GM21447 (cell line): ENCODE data around the gene MED13L.

Source experiments
- ATAC-seq: cut with Tn5 transposase; IDR thresholded peaks from one replicate; pipeline ENCODE4 v1.9.1; 2021; ENCODE audit not compliant: unreplicated experiment

Gene MED13L

DNA sequence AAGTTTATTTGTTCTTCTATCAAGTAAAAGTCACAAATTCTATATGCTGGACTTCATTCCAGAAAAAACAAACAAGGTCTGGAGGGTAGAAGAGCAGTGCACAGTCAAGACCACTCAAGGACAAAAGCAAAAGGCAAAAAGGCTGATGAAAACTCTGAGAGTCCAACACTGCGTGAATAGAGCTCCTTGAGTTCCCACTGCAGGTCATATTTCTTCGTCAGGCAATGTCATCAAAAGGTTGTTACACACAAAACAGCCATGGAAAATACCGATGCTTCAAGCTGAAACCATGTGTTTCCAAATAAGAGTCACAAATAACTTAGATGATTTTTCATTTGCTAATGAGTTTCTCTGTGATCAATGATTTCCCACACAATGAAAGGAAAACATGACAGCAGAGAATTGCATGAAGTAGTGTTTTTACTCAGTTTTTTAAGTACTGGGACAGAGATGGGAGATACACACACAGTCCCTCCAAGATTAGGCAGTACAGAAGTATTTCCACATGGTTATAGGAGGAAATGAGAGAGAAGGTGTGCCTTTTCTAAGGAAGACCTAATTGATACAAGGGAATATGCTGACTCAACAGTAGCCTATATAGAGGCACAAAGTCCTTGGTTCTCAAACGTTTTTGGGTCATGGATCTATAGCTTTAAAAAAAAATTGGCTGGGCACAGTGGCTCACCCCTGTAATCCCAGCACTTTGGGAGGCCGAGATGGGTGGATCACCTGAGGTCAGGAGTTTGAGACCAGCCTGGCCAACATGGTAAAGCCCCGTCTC is 177.7 kb downstream of the MED13L start:
- no peak for ATAC-seq

DNA sequence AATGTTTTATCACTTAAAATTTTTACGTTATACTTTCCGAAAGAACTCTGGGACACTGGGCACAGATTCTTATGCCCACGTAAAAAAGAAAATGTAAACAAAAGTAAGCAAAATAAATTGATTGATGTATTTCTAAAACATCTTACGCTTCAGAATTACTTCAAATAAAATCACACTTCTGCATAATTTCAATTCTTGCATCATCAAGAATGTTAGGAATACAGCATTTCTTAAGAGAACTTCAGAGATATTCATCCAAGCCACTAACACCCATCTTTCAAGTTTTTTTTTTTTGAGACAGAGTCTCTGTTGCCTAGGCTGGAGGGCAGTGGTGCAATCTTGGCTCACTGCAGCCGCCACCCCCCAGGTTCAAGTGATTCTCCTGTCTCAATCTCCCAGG is 180.6 kb downstream of the MED13L start:
- no peak for ATAC-seq

DNA sequence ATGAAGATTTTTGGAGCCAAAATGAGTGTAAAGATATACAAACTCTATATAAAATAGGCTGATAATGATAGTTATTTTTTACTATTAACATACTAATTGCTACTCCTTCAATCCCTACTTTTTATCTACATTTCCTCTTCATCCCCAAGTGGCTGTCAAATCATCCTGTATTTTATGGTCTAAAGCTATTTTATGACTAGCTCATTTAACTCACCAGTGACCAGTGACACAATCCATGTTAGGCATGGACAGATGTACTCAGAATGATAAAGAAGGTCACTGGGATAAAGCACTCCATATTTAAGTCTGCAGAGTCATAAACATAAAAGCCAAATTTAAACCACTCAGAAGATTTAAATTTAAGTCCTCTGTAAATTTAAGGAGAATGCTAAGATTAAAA is 183.0 kb downstream of the MED13L start:
- no peak for ATAC-seq

DNA sequence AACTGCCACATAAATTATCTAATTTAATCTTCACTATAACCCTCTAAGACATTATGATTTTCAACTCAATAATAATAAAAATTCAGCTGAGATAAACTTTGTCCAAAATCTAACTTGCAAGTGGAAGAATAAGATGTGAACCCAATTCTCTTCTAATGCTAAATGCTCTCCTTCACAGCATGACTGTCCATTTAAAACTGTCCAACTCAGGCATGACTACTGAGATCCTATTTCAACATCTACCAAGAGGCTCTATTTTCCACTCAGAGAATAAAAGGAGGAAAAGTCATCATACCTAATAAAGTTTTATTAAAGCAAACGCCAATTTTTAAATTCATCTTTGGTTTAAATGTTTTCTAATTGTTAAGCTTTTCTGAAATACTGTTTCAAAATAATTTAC is 183.6 kb downstream of the MED13L start:
- no peak for ATAC-seq

DNA sequence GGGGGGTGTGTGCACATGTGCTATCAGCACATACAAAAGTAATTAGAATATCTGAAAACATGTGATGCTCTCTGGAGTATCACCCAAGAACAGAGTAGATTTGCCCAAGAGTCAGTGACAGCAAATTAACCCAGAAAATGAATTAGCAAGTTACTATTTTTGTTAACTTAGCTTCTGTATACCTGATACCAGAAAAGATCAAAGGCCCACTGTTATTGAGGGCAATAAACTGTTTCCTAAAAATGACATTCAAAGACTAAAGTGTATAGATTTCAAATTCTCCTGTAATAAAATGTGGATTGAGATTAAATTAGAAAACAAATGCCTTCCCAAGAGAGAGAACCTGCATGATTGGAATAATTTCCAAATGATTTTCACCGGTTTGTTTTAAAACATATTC is 184.7 kb downstream of the MED13L start:
- no peak for ATAC-seq

DNA sequence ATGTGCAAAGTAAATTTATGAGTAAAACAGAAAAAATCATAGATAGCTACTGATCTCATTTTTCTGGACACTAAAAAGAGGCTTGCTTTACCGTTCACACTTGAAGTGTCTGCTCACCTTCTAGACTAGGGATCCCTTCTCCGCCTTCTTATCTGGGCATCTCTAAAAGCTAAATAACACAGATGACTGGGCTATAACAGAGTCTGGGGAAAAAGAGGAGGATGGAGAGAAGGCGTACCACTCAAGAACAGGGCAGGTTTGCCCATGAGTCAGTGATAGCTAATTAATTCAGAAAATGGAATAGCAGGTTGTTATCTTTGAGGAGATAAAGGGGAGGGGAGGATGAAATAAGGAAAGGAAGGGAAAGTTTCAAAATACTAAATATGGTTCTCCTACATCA is 185.3 kb downstream of the MED13L start:
- ATAC-seq = no peak

DNA sequence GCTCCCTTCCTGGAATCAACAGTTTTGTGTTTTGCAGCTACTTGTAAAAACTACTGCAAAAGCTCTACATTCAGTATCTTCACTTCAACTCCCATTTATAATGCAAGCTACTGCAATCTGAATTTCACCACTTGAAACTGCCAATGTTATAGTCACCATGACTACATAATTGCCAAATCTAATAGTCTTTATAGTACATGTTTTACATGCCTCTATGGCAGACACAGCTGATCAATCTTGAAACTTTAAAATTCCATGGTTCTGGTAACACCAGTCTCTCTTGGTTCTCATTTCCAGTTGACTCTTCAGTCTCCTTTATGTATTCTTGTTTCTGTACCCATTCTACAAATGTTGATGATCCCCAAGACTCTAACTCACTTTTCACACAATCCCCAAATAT is 185.9 kb downstream of the MED13L start:
- no peak for ATAC-seq

DNA sequence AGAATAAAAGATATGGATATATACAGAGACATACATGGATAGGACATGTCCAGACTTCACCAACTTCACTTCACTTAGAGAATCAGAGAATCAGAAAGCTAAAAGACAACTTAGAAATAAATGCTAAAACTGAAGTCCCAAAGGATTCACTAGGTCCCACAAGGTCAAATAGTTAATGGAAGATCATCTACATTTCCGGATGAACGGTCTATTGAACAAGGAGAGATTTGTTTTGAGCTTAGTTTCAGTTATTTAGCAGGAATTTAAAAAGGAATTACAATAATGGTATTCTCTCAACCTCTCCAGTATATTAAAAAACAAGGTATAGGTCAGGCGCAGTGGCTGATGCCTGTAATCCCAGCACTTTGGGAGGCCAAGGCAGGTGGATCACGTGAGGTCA is 187.0 kb downstream of the MED13L start:
- no peak for ATAC-seq

DNA sequence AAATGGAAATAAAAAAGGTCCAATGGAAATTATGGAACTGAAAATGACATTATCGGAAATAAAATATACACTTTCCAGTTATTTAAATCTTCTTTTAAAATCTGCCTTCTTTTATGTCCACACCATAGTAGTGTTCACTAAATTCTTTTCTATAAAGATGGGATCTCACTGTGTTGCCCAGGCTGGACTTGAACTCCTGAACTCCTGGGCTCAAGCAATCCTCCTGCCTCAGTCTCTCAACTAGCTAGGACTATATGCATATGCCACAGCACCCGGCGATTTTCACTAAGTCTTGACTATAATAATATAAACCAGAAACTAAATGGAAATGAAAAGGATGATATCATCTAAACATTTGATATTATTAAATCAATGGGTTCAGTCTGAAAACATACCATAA is 188.4 kb downstream of the MED13L start:
- ATAC-seq = no peak

DNA sequence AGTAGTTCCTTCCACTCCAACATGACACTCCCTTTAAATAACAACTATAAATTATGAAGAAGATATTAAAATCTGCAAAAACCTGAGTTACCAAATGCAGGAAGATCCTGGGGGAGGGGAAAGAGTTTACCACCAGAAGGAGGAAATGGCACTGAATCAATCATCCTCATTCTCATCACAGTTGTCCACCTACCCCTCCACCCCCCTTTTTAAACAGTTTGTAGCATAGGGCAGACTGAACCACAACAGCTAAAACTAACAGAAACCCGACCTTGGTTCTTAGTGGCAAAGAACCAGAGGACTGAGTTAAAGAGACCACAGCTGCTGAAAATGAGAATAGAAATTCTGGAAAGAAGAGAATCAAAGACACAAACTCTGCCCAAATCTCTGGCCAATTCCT is 189.5 kb downstream of the MED13L start:
- ATAC-seq = no peak

DNA sequence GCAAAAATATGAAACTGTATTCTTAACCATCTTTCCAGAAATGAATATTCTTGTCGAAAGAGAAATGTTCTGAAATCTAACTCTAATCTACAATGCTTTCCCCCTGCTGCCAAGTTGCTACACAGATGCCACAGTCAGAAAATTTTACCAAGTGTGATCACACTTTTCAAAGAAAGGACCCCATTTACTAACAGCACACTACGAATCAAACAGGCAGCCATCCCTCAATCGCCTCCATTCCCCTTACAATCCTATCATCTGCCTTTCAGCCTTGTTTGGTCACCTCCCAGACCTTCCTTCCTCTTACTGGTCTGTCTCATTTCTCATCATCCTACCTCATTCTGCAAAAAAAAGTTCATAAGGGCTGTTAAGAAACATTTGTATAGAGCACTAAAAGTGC is 190.1 kb downstream of the MED13L start:
- no peak for ATAC-seq

DNA sequence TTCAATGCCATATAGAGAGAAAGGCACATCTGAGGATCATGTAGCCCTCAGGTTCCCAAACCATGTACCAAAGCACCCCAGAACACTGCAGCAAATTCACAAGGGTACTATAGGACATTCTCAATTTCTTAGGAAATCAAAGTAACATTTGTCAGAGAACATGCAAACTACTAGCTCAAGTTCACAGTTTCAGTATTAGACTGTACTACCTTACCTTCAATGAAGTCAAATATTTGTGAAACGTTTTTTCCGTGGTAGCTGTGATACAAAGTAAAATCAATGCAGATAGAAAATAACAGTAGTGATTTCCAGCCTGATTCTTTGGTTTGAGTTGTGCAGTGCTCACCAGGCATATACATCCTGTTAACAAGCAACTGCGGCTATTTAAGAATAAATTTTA is 197.1 kb downstream of the MED13L start:
- ATAC-seq = no peak

DNA sequence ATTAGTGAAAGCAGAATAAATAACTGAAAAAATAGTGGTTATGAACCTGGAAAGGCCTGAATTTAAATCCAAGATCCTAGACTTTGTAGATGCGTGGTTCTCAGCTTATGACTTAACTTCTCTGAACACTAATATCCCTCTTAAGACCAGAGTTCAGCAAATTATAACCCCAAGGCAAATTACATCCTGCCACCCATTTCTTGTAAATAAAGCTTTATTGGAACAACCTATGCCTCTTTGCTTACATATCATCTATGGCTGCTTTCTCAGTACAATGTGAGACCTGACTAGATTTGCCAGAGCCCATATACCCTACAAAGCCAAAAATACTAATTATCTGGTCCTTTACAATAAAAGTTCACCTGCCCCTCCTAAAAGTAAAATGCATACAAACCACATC is 199.1 kb downstream of the MED13L start:
- ATAC-seq = no peak

DNA sequence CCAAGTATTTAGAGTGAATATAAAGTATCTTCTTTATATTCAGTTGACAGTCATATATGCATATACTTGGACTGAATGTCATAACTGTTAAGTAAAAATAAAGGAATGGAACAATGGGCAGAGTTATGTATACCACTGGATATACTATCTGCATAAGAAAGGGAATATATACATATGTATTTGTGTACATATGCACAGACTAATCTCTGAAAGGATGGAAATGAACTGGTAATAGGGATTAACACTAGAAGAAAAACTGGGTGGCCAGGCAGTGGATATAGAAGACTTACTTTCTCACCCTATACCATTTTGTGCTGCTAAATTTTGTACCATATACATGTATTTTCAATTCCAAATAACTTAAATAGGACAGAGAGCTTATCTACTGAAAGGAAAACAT is 200.1 kb downstream of the MED13L start:
- no peak for ATAC-seq

DNA sequence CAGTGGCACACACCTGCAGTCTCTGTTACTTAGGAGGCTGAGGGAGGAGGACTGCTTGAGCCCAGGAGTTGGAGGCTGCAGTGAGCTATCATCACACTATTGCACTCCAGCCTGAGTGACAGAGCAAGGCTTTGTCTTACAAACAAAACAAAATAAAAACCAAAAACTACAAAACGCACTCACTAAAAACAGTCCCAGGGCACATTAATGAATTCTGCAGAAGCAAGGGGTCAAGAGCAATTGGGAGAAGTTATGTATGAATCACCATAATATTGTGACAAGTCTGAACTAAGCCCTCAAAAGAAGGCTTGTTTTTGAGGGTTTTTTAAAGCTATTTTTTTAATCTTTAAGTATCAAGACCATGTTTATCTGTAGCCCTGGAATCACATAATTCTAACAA is 201.1 kb downstream of the MED13L start:
- no peak for ATAC-seq

DNA sequence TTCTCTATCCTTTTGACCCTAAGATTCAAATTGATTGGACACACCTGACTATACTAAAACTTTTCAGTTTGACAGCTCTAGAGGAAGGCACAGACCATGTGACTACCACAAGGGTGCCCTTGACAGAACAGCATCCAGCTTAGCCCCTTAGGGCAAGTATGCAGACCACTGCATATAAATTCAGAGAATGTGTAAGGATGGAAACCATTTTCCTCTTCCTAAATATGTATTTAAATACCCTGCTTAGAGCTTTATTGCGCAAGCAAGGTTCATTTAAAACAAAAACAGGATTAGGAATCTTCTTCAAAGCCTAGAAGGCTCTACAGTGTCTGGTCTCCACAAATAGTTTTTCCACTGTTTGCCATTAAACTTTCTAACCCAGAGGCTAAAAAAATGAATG is 202.8 kb downstream of the MED13L start:
- ATAC-seq = no peak

DNA sequence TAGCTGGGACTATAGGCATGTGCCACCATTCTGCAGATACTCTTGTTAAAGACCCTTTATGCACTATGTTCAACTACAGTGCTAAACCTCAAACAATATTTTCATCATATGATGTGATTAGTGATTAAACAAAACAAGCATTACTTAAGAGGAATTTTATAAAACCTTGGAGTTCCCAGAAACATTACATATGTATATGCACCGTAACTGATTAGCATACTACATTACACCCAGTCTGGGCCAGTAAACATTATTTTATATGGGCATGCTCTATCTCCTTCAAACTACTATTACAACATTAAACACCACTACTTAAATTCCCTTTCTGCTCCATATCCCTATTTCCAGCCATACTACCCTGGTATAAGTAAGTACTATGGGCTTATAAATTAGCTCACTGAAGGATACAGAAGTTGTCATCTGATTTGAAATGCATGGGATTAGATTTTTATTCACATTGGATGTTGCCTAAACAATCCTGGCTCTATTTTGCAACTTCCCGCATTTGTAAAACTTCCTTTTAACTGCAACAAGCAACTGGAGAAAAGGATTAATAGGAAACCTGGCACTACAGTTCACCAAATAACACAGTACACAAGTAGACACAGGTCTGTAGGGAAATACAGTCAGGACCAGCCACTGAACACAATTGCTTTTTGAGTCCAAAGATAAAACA is 205.8 kb downstream of the MED13L start:
- ATAC-seq = no peak

DNA sequence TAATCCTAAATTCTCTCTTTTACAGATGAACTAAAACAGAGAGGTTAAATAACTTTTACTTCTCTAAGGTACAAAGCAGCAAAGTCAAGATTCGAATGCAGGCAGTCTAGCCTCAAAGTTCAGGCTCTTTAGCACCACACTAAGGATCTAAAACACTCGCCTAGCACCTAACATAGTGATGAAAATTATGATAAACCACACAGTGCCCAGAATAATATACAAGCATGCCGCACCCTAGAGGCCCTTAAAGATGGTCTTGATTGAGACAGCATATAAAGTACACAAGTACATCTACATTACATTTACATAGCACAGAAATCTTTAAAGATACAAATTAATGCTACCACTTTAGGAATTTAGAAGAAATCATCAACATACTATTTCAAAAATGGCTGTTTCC is 207.0 kb downstream of the MED13L start:
- no peak for ATAC-seq

DNA sequence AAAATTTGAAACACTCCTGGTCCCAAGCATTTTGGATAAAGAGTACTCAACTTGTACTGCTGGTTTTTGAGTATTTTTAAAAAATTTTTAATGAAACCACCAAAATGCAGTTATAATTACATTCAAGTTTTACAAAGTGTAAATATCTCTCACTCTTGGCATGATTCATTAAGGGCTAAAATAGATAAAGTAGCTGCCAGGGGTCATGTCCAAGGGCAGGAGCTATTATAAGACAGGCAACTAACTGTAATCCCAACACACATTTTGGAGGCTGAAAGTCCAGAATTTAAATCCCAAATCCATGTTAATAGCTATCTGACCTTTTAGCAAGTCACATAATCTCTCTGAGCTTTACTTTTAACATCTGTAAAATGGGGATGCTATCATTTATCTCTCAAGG is 207.6 kb downstream of the MED13L start:
- no peak for ATAC-seq

DNA sequence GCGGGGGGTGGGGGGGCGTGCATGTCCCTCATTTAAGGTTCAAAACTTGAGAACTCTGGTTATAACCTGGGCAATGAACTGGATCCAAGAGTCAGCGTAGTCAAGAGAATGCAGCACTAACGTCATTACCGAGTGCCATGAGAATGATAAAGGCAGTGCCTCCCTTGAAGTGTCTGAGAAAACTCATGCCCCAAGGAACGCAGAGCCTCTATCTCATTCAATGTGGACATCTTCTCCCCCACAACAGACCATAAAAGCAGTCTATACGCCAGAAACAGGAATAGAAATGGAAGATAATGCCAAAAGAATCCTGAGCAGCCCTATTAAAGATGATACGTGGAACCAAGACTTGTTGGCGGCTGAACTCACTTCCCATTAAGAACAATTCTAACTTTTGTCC is 208.6 kb downstream of the MED13L start:
- no peak for ATAC-seq

DNA sequence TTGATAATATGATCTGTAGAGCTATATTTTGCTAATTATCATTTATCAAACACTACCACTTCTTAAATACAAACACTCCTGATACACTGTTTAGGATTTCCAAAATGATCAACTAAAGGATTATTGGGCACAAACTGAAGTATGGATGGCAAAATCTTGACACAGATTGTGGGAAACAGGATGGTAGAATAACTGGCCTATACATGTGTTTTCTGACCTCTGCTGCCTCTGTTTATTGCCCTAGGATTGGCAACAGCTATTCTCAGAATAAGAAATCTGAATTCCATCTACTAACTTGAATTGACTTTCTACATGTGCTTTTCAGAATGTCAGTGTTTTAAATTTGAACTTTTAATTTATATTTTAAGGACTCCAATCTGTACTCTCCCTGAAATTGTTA is 209.1 kb downstream of the MED13L start:
- ATAC-seq = no peak

DNA sequence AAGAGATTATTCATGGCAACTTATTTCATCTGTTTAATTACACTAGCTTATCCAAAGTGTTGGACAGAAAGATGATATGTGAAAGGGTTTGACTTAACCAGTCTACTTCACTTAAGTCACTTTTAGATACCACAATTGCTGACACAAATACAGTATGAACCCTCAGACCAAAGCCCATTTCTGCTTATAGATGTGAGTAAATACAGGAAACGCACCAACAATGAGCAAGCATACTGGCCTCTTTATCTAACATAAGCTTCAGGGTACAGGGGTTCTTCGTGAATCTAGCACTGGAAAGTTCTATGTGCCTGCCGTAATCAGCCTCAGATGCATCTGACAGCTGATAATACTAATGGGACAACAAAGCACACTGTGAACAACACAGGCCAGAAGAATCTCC is 209.6 kb downstream of the MED13L start:
- ATAC-seq = no peak
